H9 (cell line): Measurements from ENCODE around the gene LRRC27. TPM values are rescaled to one million over a fixed set of nuclear protein-coding genes. Genes with fewer than 3 reads are reported as not detected.

Experiments used
- DNase-seq: peaks from one replicate; pipeline ENCODE4 v3.0.0-alpha.2; 2017
- H2AFZ ChIP-seq: one replicate; pipeline ENCODE4 v1.6.1; 2013; ENCODE audit warnings: mild to moderate bottlenecking, low read length, control low read depth, moderate library complexity
- H2AK5ac ChIP-seq: 2 replicates; pipeline ENCODE4 v1.6.1; 2013; ENCODE audit warnings: low read length, control low read depth, mixed read lengths; ENCODE audit not compliant: insufficient read length
- H2BK120ac ChIP-seq: one replicate; pipeline ENCODE4 v1.6.1; 2013; ENCODE audit warnings: low read depth, mild to moderate bottlenecking, low read length, control low read depth, inconsistent platforms; ENCODE audit not compliant: poor library complexity, severe bottlenecking
- H2BK12ac ChIP-seq: 2 replicates; pipeline ENCODE4 v1.6.1; 2013; ENCODE audit warnings: low read length, control low read depth, mixed read lengths, low read depth; ENCODE audit not compliant: insufficient read length
- H2BK15ac ChIP-seq: 2 replicates; pipeline ENCODE4 v1.6.1; 2013; ENCODE audit warnings: low read depth, low read length, control low read depth
- H2BK20ac ChIP-seq: one replicate; pipeline ENCODE4 v1.6.1; 2013; ENCODE audit warnings: low read depth, mild to moderate bottlenecking, low read length, control low read depth, inconsistent platforms; ENCODE audit not compliant: poor library complexity, severe bottlenecking
- H2BK5ac ChIP-seq: 2 replicates; pipeline ENCODE4 v1.6.1; 2013; ENCODE audit warnings: low read length, control low read depth, mixed read lengths; ENCODE audit not compliant: insufficient read length
- H3K14ac ChIP-seq: 2 replicates; pipeline ENCODE4 v1.6.1; 2013; ENCODE audit warnings: low read length, control low read depth; ENCODE audit not compliant: insufficient read depth
- H3K18ac ChIP-seq: 2 replicates; pipeline ENCODE4 v1.6.1; 2013; ENCODE audit warnings: low read depth, mild to moderate bottlenecking, mixed read lengths, low read length, control low read depth; ENCODE audit not compliant: insufficient read length
- H3K23ac ChIP-seq: 2 replicates; pipeline ENCODE4 v1.6.1; 2013; ENCODE audit warnings: low read length, control low read depth, mixed read lengths, low read depth; ENCODE audit not compliant: insufficient read length
- H3K23me2 ChIP-seq: 2 replicates; pipeline ENCODE4 v1.6.1; 2013; ENCODE audit warnings: low read depth, mild to moderate bottlenecking, mixed read lengths, low read length, control low read depth; ENCODE audit not compliant: insufficient read length, poor library complexity, severe bottlenecking
- H3K27ac ChIP-seq: 2 replicates; pipeline ENCODE4 v1.5.1; 2013; ENCODE audit warnings: low read length, control low read depth, mixed read lengths, low read depth; ENCODE audit not compliant: insufficient read length
- H3K27me3 ChIP-seq: 2 replicates; pipeline ENCODE4 v1.6.1; 2013; ENCODE audit warnings: low read length, control low read depth, inconsistent platforms; ENCODE audit not compliant: insufficient read depth
- H3K4ac ChIP-seq: 2 replicates; pipeline ENCODE4 v1.6.1; 2013; ENCODE audit warnings: low read depth, mild to moderate bottlenecking, control low read depth, inconsistent platforms, low read length, moderate library complexity
- H3K4me1 ChIP-seq: 2 replicates; pipeline ENCODE4 v1.6.1; 2013; ENCODE audit warnings: low read length, control low read depth, inconsistent platforms; ENCODE audit not compliant: insufficient read depth
- H3K4me2 ChIP-seq: 2 replicates; pipeline ENCODE4 v1.6.1; 2013; ENCODE audit warnings: low read length, control low read depth, mixed read lengths; ENCODE audit not compliant: insufficient read length, insufficient read depth
- H3K56ac ChIP-seq: 2 replicates; pipeline ENCODE4 v1.6.1; 2013; ENCODE audit warnings: low read depth, mild to moderate bottlenecking, mixed read lengths, low read length, control low read depth; ENCODE audit not compliant: insufficient read length
- H3K79me1 ChIP-seq: 2 replicates; pipeline ENCODE4 v1.6.1; 2013; ENCODE audit warnings: low read depth, mild to moderate bottlenecking, moderate library complexity, low read length, control low read depth, inconsistent platforms; ENCODE audit not compliant: insufficient read depth, poor library complexity, severe bottlenecking
- H3K79me2 ChIP-seq: 2 replicates; pipeline ENCODE4 v1.6.1; 2013; ENCODE audit warnings: low read length, control low read depth, inconsistent platforms; ENCODE audit not compliant: insufficient read depth
- H3K9ac ChIP-seq: 2 replicates; pipeline ENCODE4 v1.6.1; 2013; ENCODE audit warnings: low read length, control low read depth, mixed read lengths; ENCODE audit not compliant: insufficient read length; ENCODE audit errors: extremely low read depth
- H3K9me3 ChIP-seq: one replicate; pipeline ENCODE4 v1.6.1; 2013; ENCODE audit warnings: low read depth, low read length, inconsistent platforms; ENCODE audit not compliant: control insufficient read depth
- H3T11ph ChIP-seq: one replicate; pipeline ENCODE4 v1.6.1; 2013; ENCODE audit warnings: mild to moderate bottlenecking, low read length, control low read depth, inconsistent platforms
- H4K20me1 ChIP-seq: one replicate; pipeline ENCODE4 v1.6.1; 2013; ENCODE audit not compliant: control insufficient read depth, insufficient read length, insufficient read depth
- H4K5ac ChIP-seq: 2 replicates; pipeline ENCODE4 v1.6.1; 2013; ENCODE audit warnings: low read depth, mild to moderate bottlenecking, mixed read lengths, low read length, control low read depth; ENCODE audit not compliant: insufficient read length
- H4K8ac ChIP-seq: replicated peaks from 2 replicates; pipeline ENCODE4 v1.6.1; 2013; ENCODE audit warnings: low read length, control low read depth, mixed read lengths, low read depth; ENCODE audit not compliant: insufficient read length
- H4K91ac ChIP-seq: 2 replicates; pipeline ENCODE4 v1.6.1; 2013; ENCODE audit warnings: low read depth, mild to moderate bottlenecking, moderate library complexity, mixed read lengths, low read length, control low read depth; ENCODE audit not compliant: insufficient read length
- H3K27ac Mint-ChIP-seq, 3 experiments: 2 replicates in 2 of 3; 3 replicates in 1 of 3; pipeline ENCODE4 v1.8.0; 2020 to 2021; ENCODE audit warnings: mixed read lengths in 3 of 3, mild to moderate bottlenecking in 1 of 3, moderate library complexity in 1 of 3
- H3K27me3 Mint-ChIP-seq: 2 replicates; pipeline ENCODE4 v1.8.0; 2021; ENCODE audit warnings: low read depth, mild to moderate bottlenecking, moderate library complexity, mixed read lengths
- H3K36me3 Mint-ChIP-seq, 3 experiments: 2 replicates in 2 of 3; 3 replicates in 1 of 3; pipeline ENCODE4 v1.8.0; 2020 to 2021; ENCODE audit warnings: low read depth in 3 of 3, mixed read lengths in 3 of 3; ENCODE audit not compliant: insufficient read depth in 1 of 3
- H3K4me1 Mint-ChIP-seq, 2 experiments: 2 replicates each; pipeline ENCODE4 v1.8.0; 2020; ENCODE audit warnings: mixed read lengths in 2 of 2
- H3K4me3 Mint-ChIP-seq, 2 experiments: 2 replicates in 1 of 2; 3 replicates in 1 of 2; pipeline ENCODE4 v1.8.0; 2020 to 2021; ENCODE audit warnings: mild to moderate bottlenecking in 2 of 2, mixed read lengths in 2 of 2, moderate library complexity in 1 of 2
- H3K9me3 Mint-ChIP-seq, 2 experiments: 2 replicates in 1 of 2; 3 replicates in 1 of 2; pipeline ENCODE4 v1.8.0; 2020; ENCODE audit warnings: mild to moderate bottlenecking in 2 of 2, mixed read lengths in 2 of 2, moderate library complexity in 1 of 2
- CTCF ChIP-seq: fragments of 200-600 bp; sonication (generic); conservative IDR thresholded peaks from 3 replicates; pipeline ENCODE4 v1.8.0; 2021; ENCODE audit warnings: antibody characterized with exemption, mild to moderate bottlenecking
- WGBS: extraction: QIAGEN DNeasy Blood & Tissue Kit; methylation state at CpG from one replicate; pipeline ENCODE4 v1.1.7; 2013; ENCODE audit warnings: missing lambda C conversion rate, low lambda C conversion rate, mixed read lengths; ENCODE audit not compliant: insufficient read length; ENCODE audit errors: extremely low coverage; 5-methylcytosine and 5-hydroxymethylcytosine counted together
- total RNA-seq: library from RNA; stranded (reverse); gene quantifications from 2 replicates; pipeline ENCODE4 v1.2.1, GENCODE V29; 2021

LRRC27 gene
- total RNA-seq, 1 experiment from 2014 or later = 2.7 TPM

- Mint-ChIP-seq H3K4me1 (peaks cover 11 to 13% of the 10 kb centered on the region in 2 experiments), H3K9me3 (peaks cover 14 to 17% of the 10 kb centered on the region in 2 experiments), H3K4me3 (peak overlapping the region; percentile 61 to 76), H3K27ac (no peak overlapping the region), H3K36me3 (peaks cover 11 to 17% (median 11%) of the 10 kb centered on the region in 3 experiments), H3K27me3 (peaks cover 76% of the 10 kb centered on the region)
- Histone ChIP-seq H3K23me2 (peaks cover 11% of the 10 kb centered on the region), H2BK20ac (no peak overlapping the region), H3K18ac (no peak overlapping the region), H2BK15ac (no peak overlapping the region), H2AFZ (no peak overlapping the region), H3K27me3 (peaks cover 16% of the 10 kb centered on the region; the same call in 1 of the 2 replicates), H3K4me1 (no peaks in the 10 kb centered on the region), H3K9ac (no peak overlapping the region), H2BK5ac (no peak overlapping the region), H4K20me1 (peaks cover 4% of the 10 kb centered on the region), H2BK120ac (no peak overlapping the region), H4K91ac (no peak overlapping the region), H3K27ac (no peak overlapping the region), H4K8ac (no peak overlapping the region), H3K23ac (no peak overlapping the region), H3K14ac (no peak overlapping the region; the same call in 1 of the 2 replicates), H3K79me1 (no peaks in the 10 kb centered on the region), H3K56ac (no peak overlapping the region), H2AK5ac (no peak overlapping the region), H4K5ac (no peak overlapping the region), H3K9me3 (peaks cover 8% of the 10 kb centered on the region), H3T11ph (no peak overlapping the region), H3K4me2 (peak overlapping the region; percentile 53), H3K79me2 (no peaks in the 10 kb centered on the region), H3K4ac (no peak overlapping the region), H2BK12ac (no peak overlapping the region)
- WGBS = no CpG with 5 or more reads among the region's 61 CpGs
- no peak for TF ChIP-seq CTCF
- peak; percentile 61 for DNase-seq
These were observed 23.2 kb upstream of the LRRC27 start for GRCh38 chr10:132308587-132309470.
